GM06990 (cell line): Measurements from ENCODE around the gene BBX.
"Not testable (repeated sequence)": the region's sequence is repeated elsewhere in the genome, so short reads cannot be mapped to it uniquely, and the experiment has no call there.

Experiments used
- DNase-seq: peaks from one replicate; pipeline ENCODE4 v3.0.0-alpha.2; 2011; ENCODE audit not compliant: insufficient read length; ENCODE audit errors: extremely low read depth
- H3K27me3 ChIP-seq: replicated peaks from 2 replicates; pipeline ENCODE4 v1.6.0; 2011; ENCODE audit warnings: low read length; ENCODE audit not compliant: control insufficient read depth, insufficient read depth
- H3K36me3 ChIP-seq: 2 replicates; pipeline ENCODE4 v1.5.1; 2011; ENCODE audit warnings: low read length; ENCODE audit not compliant: control insufficient read depth, insufficient read depth
- H3K4me3 ChIP-seq: replicated peaks from 2 replicates; pipeline ENCODE4 v1.5.1; 2011; ENCODE audit warnings: low read depth, mild to moderate bottlenecking, control low read depth, low read length
- TF ChIP-seq, protein P1 (sequence below): IDR thresholded peaks from 2 replicates; pipeline ENCODE4 v1.5.1; 2011; ENCODE audit warnings: low read length, control low read depth, mild to moderate bottlenecking, inconsistent platforms; ENCODE audit not compliant: insufficient read depth, poor library complexity, severe bottlenecking

Gene BBX

DNA sequence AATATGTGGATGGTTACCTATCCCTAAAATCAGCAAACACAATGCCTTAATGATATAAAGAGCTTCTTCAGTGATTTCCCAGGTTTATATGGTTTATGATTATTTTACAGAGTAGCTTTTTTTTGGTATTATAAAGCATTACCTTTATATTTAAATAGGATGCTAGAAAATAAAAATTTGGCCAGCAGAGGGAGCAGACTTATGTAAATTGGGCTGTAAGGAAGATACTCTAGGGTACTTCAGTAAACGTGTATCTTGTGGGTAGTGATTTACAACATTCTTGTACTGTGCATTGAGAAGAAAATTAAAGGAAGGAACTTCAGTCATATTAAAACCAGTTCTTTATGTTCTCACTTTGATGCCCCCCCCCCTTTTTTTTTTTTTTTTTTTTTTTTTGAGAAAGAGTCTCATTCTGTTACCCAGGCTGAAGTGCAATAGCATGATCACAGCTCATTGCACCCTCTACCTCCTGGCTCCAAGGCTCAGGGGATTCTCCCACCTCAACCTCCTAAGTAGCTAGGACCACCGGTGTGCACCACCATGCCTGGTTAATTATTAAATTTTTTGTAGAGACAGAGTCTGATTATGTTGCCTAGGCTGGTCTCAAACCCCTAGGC lies 167.9 kb downstream of the BBX start:
- no peaks in the 10 kb centered on the region for H3K36me3 ChIP-seq
- TF ChIP-seq, protein P1, sequence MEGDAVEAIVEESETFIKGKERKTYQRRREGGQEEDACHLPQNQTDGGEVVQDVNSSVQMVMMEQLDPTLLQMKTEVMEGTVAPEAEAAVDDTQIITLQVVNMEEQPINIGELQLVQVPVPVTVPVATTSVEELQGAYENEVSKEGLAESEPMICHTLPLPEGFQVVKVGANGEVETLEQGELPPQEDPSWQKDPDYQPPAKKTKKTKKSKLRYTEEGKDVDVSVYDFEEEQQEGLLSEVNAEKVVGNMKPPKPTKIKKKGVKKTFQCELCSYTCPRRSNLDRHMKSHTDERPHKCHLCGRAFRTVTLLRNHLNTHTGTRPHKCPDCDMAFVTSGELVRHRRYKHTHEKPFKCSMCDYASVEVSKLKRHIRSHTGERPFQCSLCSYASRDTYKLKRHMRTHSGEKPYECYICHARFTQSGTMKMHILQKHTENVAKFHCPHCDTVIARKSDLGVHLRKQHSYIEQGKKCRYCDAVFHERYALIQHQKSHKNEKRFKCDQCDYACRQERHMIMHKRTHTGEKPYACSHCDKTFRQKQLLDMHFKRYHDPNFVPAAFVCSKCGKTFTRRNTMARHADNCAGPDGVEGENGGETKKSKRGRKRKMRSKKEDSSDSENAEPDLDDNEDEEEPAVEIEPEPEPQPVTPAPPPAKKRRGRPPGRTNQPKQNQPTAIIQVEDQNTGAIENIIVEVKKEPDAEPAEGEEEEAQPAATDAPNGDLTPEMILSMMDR, result peak; percentile 50
- DNase-seq, result no peak

DNA sequence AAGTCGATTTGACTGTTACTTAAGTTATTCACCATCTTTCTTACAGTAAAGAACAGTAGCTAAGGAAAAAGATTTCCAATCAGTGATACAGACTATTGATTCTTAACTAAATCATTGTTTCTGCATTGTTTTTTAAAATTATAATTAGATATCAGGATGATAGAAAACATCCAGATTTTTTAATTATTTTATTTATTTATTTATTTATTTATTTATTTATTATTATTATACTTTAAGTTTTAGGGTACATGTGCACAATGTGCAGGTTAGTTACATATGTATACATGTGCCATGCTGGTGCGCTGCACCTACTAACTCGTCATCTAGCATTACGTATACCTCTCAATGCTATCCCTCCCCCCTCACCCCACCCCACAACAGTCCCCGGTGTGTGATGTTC lies 169.2 kb downstream of the BBX start:
- DNase-seq, H3K36me3 ChIP-seq, H3K4me3 ChIP-seq, H3K27me3 ChIP-seq: not testable (repeated sequence)

More for the DNA sequence above, 167.9 kb downstream of the BBX start:
- Histone ChIP-seq H3K27me3 (no peaks in the 10 kb centered on the region), H3K4me3 (no peak overlapping the region)

DNA sequence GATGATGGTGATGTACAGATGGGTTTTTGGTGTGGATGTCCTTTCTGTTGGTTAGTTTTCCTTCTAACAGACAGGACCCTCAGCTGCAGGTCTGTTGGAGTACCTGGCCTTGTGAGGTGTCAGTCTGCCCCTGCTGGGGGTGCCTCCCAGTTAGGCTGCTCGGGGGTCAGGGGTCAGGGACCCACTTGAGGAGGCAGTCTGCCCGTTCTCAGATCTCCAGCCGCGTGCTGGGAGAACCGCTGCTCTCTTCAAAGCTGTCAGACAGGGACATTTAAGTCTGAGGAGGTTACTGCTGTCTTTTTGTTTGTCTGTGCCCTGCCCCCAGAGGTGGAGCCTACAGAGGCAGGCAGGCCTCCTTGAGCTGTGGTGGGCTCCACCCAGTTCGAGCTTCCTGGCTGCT lies 174.6 kb downstream of the BBX start:
- H3K4me3 ChIP-seq, H3K27me3 ChIP-seq, H3K36me3 ChIP-seq, DNase-seq: not testable (repeated sequence)

DNA sequence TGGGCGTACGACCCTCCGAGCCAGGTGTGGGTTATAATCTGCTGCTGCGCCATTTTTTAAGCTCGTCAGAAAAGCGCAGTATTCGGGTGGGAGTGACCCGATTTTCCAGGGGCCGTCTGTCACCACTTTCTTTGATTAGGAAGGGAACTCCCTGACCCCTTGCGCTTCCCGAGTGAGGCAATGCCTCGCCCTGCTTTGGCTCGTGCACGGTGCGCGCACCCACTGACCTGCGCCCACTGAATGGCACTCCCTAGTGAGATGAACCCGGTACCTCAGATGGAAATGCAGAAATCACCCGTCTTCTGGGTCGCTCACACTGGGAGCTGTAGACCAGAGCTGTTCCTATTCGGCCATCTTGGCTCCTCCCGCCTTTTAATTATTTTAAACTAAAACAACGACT lies 175.1 kb downstream of the BBX start:
- DNase-seq, H3K36me3 ChIP-seq, H3K27me3 ChIP-seq: not testable (repeated sequence)
- peak overlapping the region; percentile 47 for H3K4me3 ChIP-seq

DNA sequence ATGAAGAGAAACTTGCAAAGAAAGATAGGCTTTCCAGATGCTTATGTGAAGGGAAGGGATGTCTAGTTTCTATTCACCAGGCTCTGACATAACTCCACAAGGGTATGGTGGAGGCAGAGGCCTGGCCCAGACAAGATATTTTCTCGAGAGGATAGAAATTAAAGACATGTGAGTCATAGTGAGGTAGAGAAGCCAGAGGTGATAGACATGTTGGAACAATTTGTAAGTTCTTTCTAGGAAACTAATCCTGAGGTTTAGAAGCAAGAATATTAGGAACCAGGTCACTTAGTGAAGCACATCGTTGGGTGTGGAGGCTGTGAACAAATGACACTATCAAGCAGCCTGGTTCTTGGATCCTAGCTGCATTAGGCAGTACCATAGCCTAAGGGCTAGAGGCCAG lies 176.9 kb downstream of the BBX start:
- H3K27me3 ChIP-seq, result no peaks in the 10 kb centered on the region
- H3K4me3 ChIP-seq, result no peak overlapping the region
- no peaks in the 10 kb centered on the region for H3K36me3 ChIP-seq
- TF ChIP-seq, protein P1, result no peak
- no peak for DNase-seq

DNA sequence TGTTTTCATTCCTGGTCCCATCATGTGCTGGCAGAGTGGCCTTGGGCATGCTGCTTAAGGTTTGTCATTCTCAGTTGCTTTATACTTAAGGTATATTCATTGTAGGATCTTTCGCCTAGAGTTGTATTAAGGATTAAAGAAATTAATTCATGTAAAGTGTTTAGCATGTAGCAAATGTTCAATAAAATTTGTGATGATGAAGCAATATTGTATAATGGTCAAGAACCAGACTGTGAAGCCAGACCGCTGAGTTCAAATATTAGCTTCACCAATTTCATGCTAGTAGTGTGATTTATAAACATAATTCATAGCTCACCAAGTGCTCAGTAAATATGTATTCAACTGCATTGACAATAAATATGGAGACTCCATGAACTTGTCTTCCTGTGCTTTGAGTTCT lies 178.5 kb downstream of the BBX start:
- no peak for DNase-seq
- H3K36me3 ChIP-seq, result no peaks in the 10 kb centered on the region
- no peak overlapping the region for H3K4me3 ChIP-seq
- TF ChIP-seq, protein P1, result no peak
- H3K27me3 ChIP-seq, result no peaks in the 10 kb centered on the region

DNA sequence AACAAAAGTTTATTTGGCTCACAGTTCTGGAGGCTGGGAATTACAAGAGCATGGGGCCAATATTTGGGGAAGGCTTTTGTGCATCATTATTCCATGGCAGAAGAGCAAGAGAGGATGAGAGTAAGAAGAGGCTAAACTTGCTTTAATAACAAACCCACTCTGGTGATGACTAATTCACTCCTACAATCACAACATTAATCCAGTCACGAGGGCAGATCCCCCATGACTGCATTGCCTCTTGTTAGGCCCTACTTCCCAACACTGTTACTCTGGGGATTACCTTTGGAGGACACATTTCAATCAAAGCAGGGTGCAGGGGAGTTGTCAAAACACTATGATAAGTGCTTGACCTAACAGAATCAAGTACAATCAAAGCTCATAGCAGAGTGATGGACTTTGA lies 181.7 kb downstream of the BBX start:
- TF ChIP-seq, protein P1, result no peak
- H3K36me3 ChIP-seq, result no peaks in the 10 kb centered on the region
- no peak for DNase-seq
- no peak overlapping the region for H3K4me3 ChIP-seq
- H3K27me3 ChIP-seq, result no peaks in the 10 kb centered on the region
